Activated CD4-positive, alpha-beta T cell treated with anti-CD3 and anti-CD28 coated beads for 4 hours (primary cell): ENCODE results near the gene ANKRD11.

Experiments used
- DNase-seq, 2 donors: peaks; one replicate each; pipeline ENCODE4 v3.0.0-alpha.2; 2020

The ANKRD11 gene

GRCh38 chr16:89361751-89362539 lies 128.4 kb downstream of the ANKRD11 start:
- no peak for DNase-seq

DNA sequence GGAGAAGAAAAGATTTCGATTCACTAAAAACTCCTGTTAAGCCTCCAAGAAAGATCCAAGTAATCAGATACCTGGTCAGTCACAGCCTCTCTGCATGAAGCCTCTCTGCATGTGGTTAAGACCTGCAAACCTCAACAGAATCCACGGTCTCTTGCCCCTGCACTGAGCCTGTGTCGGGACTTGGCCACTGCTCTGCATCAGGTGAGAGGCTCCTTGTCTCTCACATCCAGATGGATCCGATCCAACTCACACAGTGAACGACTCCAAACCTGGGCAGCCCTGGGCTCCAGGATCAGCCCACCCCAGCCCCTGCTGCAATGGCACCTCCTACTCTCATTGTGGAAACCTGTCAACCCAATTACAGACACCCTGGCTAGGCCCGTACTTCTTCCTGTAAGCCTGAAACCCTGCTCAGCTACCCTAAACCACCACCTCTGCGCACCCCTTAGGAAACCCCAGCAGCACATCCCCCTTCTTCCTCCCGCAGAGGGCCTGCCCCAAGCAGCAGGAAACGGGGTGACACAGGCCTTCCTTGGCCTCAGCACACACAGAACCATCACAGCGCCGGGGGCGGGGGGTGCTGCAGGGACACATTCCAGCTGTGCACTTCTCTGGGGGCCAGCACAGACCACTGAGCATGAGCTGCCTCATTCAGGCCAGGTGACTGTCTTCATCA lies 129.5 kb downstream of the ANKRD11 start:
- DNase-seq, result peak; percentile 62 to 71

GRCh38 chr16:89359264-89360147 lies 130.9 kb downstream of the ANKRD11 start:
- no peak for DNase-seq

DNA sequence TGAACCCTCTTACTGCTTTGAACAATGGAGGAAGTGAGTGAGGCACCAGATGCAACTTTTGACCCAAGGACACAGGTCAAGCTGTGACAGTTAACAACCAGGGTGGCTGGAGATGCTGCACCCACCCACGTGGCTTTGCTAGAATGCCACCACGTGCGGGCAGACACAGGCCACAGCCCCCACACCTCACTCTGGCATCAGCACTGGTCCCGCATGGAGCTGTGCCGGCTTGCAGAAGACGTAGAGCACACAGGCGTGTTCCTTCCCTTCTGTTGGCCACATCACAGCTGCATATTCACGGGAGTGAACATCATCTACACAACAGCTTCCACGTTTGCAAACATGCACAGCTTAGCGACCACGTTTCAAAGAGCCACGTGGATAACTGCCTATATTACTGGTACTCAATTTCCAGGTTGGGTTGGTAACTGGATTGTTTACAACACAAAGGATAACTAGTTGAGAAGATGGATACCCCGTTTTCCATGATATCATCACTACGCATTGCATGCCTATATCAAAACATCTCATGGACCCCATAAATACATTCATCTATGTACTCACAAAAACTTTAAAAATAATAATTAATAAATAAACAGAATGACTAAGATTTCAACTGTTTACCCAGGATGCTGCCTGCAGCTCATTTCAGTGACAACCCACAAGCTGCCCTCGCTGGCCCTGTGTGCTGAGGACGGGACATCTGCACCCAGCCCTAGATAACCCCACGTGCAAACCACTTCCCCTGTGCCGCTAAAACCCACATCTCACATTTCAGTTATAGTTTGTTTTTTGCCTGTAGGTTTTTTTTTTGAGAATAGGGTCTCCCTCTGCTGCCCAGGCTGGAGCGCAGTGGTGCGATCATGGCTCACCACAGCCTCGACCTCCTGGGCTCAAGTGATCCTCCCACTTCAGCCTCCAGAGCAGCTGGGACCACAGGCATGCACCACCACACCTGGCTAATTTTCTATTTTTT lies 132.0 kb downstream of the ANKRD11 start:
- DNase-seq, result no peak

DNA sequence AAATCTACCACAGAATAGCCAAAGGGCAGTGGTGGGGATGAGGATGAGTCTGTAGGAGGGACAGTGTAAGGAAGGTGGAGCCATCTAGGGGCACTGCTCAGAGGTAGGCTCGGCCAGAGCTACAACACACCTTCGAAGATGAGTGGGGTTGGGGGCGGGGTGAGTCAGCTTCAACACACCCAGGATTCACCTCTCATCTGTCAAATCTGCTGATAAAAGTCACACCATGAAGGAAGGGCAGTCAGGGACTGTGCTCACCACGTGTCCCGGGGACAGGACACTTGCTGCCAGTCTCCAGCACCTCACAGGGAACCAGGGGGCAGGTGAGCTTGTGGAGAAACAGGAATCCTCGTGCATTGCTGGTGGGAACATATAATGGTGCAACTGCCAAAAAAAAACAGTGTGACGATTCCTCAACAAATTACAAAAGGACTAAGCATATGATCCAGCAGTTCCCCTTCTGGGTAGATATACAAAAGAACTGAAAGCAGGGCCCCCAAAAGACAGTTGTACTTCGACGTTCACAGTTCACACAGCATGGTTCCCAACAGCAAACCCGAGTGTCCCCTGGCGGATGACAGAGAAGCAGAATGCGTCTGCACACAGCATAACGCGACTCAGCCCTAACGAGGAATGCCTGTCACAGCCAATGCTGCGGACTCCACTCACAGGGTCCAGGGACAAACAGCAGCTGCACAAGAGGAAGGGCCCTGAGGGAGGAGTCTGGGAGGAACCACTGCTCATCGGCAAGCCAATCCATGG lies 133.1 kb downstream of the ANKRD11 start:
- peak; percentile 69 to 77 for DNase-seq

GRCh38 chr16:89355686-89356085 lies 134.7 kb downstream of the ANKRD11 start:
- DNase-seq, result no peak

- no peak for DNase-seq
Observed at GRCh38 chr16:89355007-89355406, 135.4 kb downstream of the ANKRD11 start.

GRCh38 chr16:89354325-89354724 lies 136.0 kb downstream of the ANKRD11 start:
- no peak for DNase-seq

GRCh38 chr16:89352091-89352681 lies 138.2 kb downstream of the ANKRD11 start:
- no peak for DNase-seq

- DNase-seq, result no peak
Observed at GRCh38 chr16:89351645-89352044, 138.7 kb downstream of the ANKRD11 start.

DNA sequence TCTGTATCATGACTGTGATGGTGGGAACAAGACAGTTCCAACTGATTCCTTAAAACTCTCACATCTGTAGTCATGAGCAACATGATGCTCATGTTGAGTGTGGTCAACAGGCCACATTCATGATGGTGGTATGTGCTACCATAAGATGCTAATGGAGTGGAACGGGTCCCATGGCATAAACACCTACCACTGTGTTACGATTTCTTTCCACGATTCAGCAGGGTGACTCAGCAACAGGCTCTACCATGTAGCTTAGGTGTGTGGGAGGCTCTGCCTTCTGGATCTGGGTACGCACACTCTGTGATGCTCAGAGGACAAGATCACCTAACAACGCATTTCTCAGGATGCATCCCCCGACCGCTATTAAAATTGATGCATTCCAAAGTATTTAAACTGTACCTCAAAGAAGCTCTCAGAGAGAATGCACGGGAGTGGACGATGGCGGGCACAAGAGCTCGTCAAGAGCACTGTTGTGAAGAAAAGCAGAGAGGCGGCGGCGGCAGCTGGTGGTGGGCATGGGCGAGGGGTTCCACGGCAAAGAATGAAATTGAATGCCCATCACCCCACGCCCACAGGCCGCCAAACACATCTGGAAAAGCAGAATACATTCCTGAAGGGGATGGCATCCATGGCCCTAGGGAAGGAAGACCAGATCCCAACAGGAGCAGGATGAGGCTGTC lies 139.5 kb downstream of the ANKRD11 start:
- peak; percentile 57 to 61 for DNase-seq

GRCh38 chr16:89349947-89350633 lies 140.3 kb downstream of the ANKRD11 start:
- DNase-seq, result peak in 1 of 2 donors; percentile 30

- DNase-seq, result no peak
Observed at GRCh38 chr16:89347807-89348206, 142.6 kb downstream of the ANKRD11 start.

GRCh38 chr16:89346869-89347268 lies 143.5 kb downstream of the ANKRD11 start:
- no peak for DNase-seq

DNA sequence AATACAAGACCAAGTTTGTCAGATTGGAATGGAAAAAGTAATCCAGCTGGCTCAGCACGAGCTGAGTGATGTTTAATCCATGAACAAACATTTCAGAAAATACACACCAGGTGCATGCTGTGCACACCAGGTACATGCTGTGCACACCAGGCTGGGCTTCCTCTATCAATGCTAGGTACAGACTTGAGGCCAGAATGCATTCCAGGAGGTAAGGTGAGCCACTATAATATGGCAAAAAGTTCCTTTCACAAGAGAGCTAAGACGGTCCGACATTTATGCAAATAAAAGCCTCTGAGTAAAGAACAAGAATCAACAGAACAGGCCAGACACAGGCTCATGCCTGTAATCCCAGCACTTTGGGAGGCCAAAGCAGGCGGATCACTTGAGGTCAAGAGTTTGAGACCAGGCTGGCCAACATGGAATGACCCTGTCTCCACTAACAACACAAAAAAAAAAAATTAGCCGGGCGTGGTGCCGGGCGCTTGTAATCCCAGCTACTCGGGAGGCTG lies 144.7 kb downstream of the ANKRD11 start:
- DNase-seq, result no peak

GRCh38 chr16:89344846-89345611 lies 145.3 kb downstream of the ANKRD11 start:
- no peak for DNase-seq

DNA sequence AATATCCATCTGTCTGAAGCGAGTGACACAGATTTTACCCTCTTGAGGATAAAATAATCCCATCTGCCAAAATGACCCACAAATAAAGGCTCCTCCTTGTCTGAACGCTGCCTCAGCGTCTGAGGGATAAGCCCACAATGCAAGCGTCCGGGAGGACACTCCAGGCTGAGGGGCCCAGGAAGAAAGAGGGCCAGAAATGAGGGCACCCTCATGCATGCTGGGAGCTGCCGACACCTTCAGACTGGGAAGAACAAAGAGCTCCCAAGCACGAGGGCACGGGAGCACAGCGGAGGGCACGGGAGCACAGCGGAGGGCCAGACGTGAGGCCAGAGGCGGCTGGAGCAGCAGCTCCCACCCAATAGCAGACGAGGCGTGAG lies 145.9 kb downstream of the ANKRD11 start:
- DNase-seq, result no peak
